Articular chondrocyte of knee joint (primary cell): ENCODE data around the gene CCL18. TPM values are rescaled to one million over a fixed set of nuclear protein-coding genes. Genes with fewer than 3 reads are reported as not detected.

ENCODE experiments used
- small RNA-seq: library from RNA; depleted of rRNA; stranded (forward); fragments of <200 nt; gene quantifications from one replicate; pipeline ENCODE3, GENCODE V24; 2012
- total RNA-seq: library from RNA; depleted of rRNA; stranded (reverse); fragments of >200 nt; gene quantifications from 2 replicates; pipeline ENCODE4 v1.2.3, GENCODE V29; 2012

CCL18 gene, protein sequence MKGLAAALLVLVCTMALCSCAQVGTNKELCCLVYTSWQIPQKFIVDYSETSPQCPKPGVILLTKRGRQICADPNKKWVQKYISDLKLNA
- not detected in 2 replicates for total RNA-seq

DNA sequence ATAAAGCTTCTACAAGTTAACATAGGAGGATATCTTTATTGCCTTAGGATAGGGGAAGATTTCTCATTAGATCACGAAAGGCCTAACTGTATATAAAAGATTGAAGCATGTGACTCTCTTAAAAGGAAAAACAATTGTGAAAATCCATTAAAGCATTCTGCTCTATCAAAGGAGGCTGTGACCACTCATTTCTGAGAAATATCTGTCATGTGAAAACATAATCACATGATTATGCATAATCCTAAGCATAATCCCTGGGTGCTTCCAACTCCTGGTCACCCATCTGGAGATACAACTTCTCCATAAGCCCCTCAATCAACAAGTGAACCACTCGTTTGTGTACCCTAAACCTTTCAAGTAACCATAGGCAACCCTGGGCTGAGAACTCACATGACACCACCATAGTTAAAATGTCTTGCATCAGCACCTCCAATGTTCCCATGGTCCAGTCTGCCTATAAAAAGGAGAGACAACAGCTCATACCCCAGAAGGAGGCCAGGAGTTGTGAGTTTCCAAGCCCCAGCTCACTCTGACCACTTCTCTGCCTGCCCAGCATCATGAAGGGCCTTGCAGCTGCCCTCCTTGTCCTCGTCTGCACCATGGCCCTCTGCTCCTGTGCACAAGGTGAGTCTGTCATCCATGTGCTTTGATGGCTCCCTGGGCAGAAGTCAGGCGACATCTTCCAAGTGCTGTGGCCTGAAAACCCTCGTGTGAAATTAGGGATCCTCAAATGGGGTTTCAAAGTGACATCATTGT lies at the start of gene CCL18:
CCL18 (plus strand) TSS at position 487 of the 756 bp plus-strand sequence; CDS start at position 558, 71 bp downstream.

DNA sequence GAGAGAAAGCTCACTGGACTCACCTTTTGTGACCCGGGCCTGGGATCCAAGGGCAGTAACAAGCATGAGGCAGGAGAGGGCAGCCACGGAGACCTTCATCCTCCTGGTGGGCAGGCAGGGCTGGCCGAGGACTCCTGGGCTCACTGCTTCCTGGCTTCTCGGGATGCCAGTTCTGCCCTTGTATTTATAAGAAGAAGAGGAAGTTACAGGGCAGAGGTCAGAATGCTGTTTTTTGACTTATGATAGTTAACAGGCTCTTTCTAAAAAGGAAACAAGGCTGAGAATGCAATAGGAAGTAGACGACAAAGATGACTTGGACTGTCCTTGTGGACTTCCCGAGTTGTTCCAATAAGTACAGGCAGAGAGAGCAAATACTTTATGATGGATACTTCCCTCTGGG lies 46.3 kb upstream of the CCL18 start, which contains the start of gene CCL23:
CCL23 (minus strand) TSS at position 174 of the 400 bp plus-strand sequence; CDS start at position 99, 75 bp downstream.

DNA sequence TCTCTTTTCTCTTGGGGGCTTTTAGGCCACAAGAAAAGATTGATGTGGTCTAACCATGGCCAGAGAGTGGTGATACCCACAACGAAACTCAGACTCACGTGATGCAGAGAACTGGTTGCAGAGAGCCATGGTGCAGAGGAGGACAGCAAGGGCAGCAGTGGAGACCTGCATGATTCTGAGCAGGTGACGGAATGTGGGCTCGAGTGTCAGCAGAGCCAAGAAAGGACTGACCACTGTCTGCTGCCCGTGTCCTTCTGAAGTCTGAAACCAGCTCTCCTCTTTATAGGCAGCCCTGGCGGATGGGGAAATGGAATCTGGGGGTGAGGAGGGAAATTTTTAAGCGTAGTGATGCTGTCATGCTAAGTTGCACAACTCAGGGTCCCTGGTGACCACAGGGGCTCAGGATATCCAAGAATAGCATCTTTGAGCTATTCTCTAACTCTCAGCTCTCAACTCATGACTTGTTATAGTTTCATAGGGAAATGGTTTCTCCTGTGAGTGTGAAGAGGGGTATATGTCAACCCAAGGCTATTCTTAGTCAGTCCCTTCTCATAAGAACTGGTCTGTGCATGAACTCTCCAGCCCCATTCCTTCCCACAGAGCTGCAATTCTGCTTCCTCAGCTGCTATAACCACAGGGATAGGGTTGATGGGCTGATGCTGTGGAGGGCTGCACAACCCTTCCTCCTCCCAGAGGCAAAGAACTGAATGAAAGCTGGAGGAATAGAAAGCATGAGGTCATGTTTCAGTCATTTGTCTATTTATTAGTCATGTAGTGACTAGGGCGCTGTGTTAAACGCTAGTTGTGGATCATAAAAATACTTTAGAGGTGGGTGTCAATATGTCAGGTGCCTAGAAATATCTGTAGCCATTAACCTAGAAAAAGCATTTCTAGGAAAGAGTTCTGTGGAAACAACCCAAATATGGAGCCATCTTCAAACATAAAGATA lies 26.1 kb downstream of the CCL18 start, which contains the start of gene CCL3:
CCL3 (minus strand) TSS at position 256 of the 949 bp plus-strand sequence; CDS start at position 171, 85 bp downstream.

DNA sequence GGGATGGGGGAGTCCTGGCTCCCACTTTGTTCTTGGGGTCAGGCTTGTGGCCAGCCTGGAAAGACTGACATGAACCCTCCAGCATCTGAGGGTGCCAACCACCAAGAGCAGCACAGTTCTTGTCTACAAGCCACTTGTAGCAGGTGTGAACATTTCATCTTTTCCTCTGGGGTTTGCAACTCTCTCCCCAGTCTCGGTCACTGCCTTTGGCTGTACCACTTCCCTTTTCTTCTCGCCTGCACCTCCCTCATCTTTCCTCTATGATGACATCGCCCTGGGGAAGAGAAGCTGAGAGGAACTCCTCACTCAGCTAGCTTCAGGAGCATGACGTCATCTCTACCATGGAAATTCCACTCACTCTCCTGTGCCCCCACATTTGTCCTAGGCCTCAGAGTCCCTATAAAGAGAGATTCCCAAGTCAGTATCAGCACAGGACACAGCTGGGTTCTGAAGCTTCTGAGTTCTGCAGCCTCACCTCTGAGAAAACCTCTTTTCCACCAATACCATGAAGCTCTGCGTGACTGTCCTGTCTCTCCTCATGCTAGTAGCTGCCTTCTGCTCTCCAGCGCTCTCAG lies 39.4 kb downstream of the CCL18 start, which contains the start of gene CCL4:
CCL4 (plus strand) TSS at position 427 of the 575 bp plus-strand sequence; CDS start at position 506, 79 bp downstream.

Small RNA genes within 50 kb of the gene (small RNA-seq; reads per million reads assigned to genes)
- not detected for gene RN7SL301P

Other genes with a start within 250 kb of the CCL18 start
- gene HEATR9, start 195.4 kb upstream of the CCL18 start, total RNA-seq: not detected in 2 replicates
- gene CCL5, start 183.9 kb upstream of the CCL18 start, total RNA-seq: 0.13 and 0.43 TPM in 2 replicates
- gene RDM1, start 133.5 kb upstream of the CCL18 start, total RNA-seq: 0.32 TPM in 1 of 2 replicates, not detected in the other
- not detected in 2 replicates for gene LYZL6, start 120.6 kb upstream of the CCL18 start, total RNA-seq
- not detected in 2 replicates for gene CCL16, start 82.8 kb upstream of the CCL18 start, total RNA-seq
- not detected in 2 replicates for gene CCL14, start 77.5 kb upstream of the CCL18 start, total RNA-seq
- not detected in 2 replicates for gene CCL15, start 62.7 kb upstream of the CCL18 start, total RNA-seq
- not detected in 2 replicates for gene CCL23, start 46.3 kb upstream of the CCL18 start, total RNA-seq
- gene CCL3, start 25.9 kb downstream of the CCL18 start, total RNA-seq: not detected in 2 replicates
- gene CCL4, start 39.6 kb downstream of the CCL18 start, total RNA-seq: not detected in 2 replicates
- 1.0 TPM in 1 of 2 replicates, not detected in the other for gene TBC1D3B, start 112.4 kb downstream of the CCL18 start, total RNA-seq
- not detected in 2 replicates for gene CCL3L1, start 132.5 kb downstream of the CCL18 start, total RNA-seq
- gene CCL4L2, start 146.8 kb downstream of the CCL18 start, total RNA-seq: not detected in 2 replicates
- gene TBC1D3I, start 200.3 kb downstream of the CCL18 start, total RNA-seq: not detected in 2 replicates